HG02970 (cell line): Measurements from ENCODE around the gene ZFYVE27.
"Not testable (repeated sequence)": the region's sequence is repeated elsewhere in the genome, so short reads cannot be mapped to it uniquely, and the experiment has no call there.

Experiments
- ATAC-seq: cut with Tn5 transposase; IDR thresholded peaks from one replicate; pipeline ENCODE4 v1.9.1; 2021; ENCODE audit warnings: mild to moderate bottlenecking, moderate library complexity, moderate number of reproducible peaks; ENCODE audit not compliant: unreplicated experiment, low FRiP score

Gene ZFYVE27

GRCh38 chr10:97736902-97737769 lies at the start of gene ZFYVE27:
Gene ZFYVE27, plus strand, starts transcription at chr10:97737128. Its CDS starts 1,350 bp downstream, at chr10:97738478.
- peak; percentile 86 for ATAC-seq

- ATAC-seq = no peak
Observed at GRCh38 chr10:97687785-97688781, 48.8 kb upstream of the ZFYVE27 start.

- ATAC-seq = no peak
Observed at GRCh38 chr10:97689559-97690020, 47.3 kb upstream of the ZFYVE27 start.

GRCh38 chr10:97690133-97690532 lies 46.8 kb upstream of the ZFYVE27 start:
- ATAC-seq = no peak

GRCh38 chr10:97698072-97698655 lies 38.8 kb upstream of the ZFYVE27 start:
- not testable (repeated sequence) for ATAC-seq

- ATAC-seq = no peak
Observed at GRCh38 chr10:97701438-97702069, 35.4 kb upstream of the ZFYVE27 start.

- no peak for ATAC-seq
Observed at GRCh38 chr10:97703398-97704067, 33.4 kb upstream of the ZFYVE27 start.

- no peak for ATAC-seq
Observed at GRCh38 chr10:97704341-97704740, 32.6 kb upstream of the ZFYVE27 start.

- ATAC-seq = no peak
Observed at GRCh38 chr10:97705006-97705670, 31.8 kb upstream of the ZFYVE27 start.

- no peak for ATAC-seq
Observed at GRCh38 chr10:97707134-97707861, 29.6 kb upstream of the ZFYVE27 start.

- no peak for ATAC-seq
Observed at GRCh38 chr10:97708167-97708566, 28.8 kb upstream of the ZFYVE27 start.

GRCh38 chr10:97708976-97709946 lies 27.7 kb upstream of the ZFYVE27 start:
- no peak for ATAC-seq

- no peak for ATAC-seq
Observed at GRCh38 chr10:97711640-97712572, 25.0 kb upstream of the ZFYVE27 start.

- ATAC-seq = no peak
Observed at GRCh38 chr10:97713339-97713825, 23.5 kb upstream of the ZFYVE27 start, which contains the start of gene MARVELD1. Gene MARVELD1, plus strand, starts transcription at chr10:97713730. Its CDS starts 147 bp downstream, at chr10:97713877.

- peak; percentile 74 for ATAC-seq
Observed at GRCh38 chr10:97713826-97714400, 23.0 kb upstream of the ZFYVE27 start.
